ENCODE data around the gene SNX3.

DNA sequence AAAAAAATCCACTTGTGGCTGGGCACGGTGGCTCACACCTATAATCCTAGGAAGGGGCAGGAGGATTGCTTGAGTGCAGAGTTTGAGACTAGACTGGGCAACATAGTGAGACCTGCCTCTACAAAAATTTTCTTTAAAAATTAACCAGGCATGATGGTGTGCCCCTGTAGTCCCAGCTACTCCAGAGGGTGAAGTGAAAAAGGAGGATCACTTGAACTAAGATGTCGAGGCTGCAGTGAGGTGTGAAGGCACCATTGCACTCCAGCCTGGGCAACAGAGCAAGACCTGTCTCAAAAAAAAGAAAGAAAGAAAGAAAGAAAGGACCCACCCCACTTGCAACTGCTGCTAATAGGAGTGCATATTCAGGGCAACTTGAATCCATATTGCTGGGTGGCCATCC is 13.7 kb upstream of the SNX3 start:
- TF ChIP-seq CTCF (IDR thresholded peaks at IDR 0.05) (no peak), POLR2A (IDR thresholded peaks at IDR 0.05) (no peak), EP300 (IDR thresholded peaks at IDR 0.05) (no peak)
